GM12873 (cell line): Measurements from ENCODE around the gene LRRC30.

Source experiments
- TF ChIP-seq, protein P1 (sequence below): IDR thresholded peaks from 2 replicates; pipeline ENCODE4 v1.5.1; 2012; ENCODE audit warnings: low read depth, mild to moderate bottlenecking, moderate library complexity, low read length, control low read depth; ENCODE audit not compliant: insufficient read depth; ENCODE audit errors: missing control alignments

LRRC30 gene

DNA sequence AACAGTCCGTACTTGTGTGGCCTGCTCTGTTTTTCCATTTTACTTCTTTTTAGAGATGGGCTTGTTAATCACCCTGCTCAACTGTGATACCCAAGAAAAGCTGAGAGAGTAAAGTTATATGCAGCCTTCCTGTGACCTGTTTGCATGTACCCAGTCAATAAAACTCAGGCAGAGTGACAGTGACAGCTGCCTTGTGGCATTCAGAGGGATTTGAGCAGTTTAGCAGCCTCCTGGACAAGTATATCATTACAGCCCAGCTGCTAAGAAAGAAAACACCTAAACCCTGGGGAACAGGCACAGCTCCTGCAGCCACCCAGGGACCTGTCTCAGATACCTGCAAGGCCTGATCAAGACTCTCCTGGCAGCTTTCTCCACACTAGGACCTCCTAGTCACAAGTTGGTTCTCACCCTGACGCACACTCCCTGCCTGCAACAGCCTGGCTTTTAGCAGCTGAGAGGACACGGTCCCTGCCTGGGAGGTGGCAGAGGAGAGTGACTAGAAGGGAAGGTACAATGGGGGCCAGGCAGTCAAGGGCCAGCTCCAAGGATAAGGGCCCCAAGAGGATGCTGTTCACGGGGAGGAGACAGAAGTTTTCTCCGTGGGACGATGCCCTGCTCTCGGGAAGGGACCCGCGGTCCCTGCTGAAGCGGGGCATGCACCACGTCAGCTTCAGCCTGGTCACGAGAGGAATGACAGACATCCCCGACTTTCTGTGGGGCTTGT, at the start of gene LRRC30:
LRRC30 (plus strand) TSS at position 464 of the 724 bp plus-strand sequence; CDS start at position 514, 50 bp downstream.
- TF ChIP-seq, protein P1, sequence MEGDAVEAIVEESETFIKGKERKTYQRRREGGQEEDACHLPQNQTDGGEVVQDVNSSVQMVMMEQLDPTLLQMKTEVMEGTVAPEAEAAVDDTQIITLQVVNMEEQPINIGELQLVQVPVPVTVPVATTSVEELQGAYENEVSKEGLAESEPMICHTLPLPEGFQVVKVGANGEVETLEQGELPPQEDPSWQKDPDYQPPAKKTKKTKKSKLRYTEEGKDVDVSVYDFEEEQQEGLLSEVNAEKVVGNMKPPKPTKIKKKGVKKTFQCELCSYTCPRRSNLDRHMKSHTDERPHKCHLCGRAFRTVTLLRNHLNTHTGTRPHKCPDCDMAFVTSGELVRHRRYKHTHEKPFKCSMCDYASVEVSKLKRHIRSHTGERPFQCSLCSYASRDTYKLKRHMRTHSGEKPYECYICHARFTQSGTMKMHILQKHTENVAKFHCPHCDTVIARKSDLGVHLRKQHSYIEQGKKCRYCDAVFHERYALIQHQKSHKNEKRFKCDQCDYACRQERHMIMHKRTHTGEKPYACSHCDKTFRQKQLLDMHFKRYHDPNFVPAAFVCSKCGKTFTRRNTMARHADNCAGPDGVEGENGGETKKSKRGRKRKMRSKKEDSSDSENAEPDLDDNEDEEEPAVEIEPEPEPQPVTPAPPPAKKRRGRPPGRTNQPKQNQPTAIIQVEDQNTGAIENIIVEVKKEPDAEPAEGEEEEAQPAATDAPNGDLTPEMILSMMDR, result no peak

DNA sequence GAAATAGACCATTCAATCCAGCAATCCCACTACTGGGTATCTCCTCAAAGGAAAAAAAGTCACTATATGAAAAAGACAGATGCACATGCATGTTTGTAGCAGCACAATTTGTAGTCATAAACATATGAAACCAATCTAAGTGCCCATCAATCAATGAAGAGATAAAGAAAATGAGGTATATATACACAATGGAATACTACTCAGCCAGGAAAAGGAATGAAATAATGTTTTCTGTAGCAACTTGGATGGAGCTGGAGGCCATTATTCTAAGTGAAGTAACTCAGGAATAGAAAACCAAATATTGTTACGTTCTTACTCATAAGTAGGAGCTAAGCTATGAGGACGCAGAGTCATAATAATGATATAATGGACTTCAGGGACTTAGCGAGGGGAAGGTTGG, 45.2 kb upstream of the LRRC30 start:
- TF ChIP-seq, protein P1, result no peak

DNA sequence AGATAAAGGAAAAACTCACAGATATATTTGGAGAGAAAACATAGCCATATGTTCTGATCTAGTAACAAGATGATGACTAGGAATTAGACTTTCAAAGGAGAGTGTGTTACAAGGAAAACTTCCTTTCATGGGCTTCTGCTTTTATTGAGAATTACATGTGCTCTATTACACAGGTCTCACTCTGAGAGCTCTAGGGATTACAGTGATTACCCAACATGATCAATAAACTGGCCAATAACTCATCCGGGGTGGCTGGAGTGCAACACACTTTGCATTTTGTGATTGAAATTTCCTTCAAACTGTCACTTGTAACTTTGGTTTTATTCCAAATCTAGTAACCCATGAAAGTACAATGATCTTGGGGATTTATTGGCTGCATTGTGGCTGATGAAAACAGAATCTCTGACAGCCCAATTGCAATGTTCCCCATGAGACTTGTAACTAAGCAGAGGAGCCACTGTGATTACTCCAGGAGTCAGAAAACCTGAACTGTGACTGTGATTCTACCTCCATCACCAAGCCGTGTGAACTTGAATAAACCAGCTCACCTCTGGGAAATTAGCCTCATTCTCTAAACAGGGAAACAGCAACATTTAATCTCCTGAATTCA, 40.2 kb upstream of the LRRC30 start:
- TF ChIP-seq, protein P1, result no peak

DNA sequence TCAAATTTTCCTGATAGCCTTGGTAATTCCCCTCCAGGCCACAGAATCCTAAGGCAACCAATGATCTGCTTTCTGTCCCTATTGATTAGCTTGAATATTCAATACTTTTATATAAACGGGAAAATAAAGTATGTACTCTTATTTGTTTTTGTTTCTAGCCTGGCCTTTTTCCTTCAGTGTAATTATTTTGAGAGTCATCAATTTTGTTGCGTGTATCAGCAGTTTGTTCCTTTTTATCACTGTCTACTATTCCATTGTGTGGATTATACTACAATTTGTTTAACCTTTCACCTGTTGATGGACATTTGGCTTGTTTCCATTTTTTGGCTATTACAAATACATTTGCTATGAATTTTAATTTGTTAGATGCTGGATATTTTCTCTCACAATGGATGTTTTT, 39.2 kb upstream of the LRRC30 start:
- TF ChIP-seq, protein P1, result no peak

DNA sequence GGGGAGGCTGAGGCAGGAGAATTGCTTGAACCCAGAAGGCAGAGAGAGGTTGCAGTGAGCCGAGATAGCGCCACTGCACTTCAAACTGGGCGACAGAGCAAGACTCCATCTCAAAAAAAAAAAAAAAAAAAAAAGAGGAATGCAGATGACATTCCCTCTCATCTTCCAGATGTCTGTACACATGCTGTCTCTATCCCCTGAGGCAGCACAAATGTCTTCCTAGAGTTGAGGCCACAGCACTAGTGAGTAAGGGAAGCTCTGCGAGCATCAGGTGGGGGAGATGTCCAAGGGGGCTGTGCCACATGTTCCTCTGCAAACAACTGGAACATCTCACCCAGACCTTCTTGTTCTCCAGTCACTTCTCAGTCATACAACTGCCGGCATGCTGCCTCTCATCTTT, 35.6 kb upstream of the LRRC30 start:
- TF ChIP-seq, protein P1, result no peak

DNA sequence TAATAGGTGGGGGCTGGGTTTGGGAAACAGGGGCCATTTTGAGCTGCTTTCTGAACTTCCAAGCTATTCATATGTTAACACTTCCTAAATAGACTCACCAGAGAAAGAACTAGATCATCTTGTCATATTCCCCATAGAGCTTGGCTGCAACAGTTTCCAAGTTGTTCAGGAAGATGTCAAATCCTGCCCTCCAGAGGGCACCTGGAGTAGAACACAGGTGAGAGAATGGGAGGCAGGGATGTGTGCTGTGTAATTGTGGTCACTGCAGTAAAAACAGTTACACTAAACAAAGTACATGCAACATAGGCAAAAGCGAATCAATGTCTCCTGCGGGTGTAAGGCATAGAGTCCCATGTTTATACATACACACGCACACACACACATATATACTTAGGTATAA, 34.5 kb upstream of the LRRC30 start:
- TF ChIP-seq, protein P1, result no peak

DNA sequence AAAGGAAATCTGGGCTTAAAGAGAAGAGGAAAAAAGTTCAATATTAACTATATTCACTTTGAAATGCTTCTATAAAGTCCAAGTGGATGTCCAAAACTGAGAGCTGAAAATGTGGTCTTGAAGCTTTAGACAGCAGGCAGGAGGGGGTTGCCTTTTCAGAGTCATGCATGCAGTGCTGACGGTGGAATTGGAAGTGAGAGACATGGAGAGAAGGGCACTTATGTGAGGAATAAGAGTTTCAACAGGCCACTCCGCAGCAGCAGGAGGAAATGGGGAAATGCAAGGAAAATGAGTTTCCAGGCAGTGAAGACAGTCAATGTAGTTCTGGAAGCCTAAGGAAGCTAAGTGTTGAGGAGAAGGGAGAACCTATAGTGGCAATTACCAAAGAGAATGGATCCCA, 33.0 kb upstream of the LRRC30 start:
- TF ChIP-seq, protein P1, result no peak
